ENCODE measurements around the gene ABCC8. TPM values are rescaled to one million over a fixed set of nuclear protein-coding genes. Genes with fewer than 3 reads are reported as not detected.
A peak's percentile ranks its signal among the peaks of the same experiment; 100 is the strongest.

ABCC8 gene
- total RNA-seq = not detected
- not detected for polyA plus RNA-seq
- 0 to 0.08 (median 0) reads per million in 6 experiments for total RNA-seq

GRCh38 chr11:17476317-17477083 is at the start of gene ABCC8:
TSS of gene ABCC8 (minus strand) at chr11:17476845. CDS start at chr11:17476776, 69 bp downstream.
- Mint-ChIP-seq H3K4me1 (peaks cover 0 to 9% (median 3%) of the 10 kb centered on the region in 4 donors), H3K27me3 (peaks cover 23 to 77% (median 46%) of the 10 kb centered on the region in 5 donors), H3K27ac (no peak within 1 kb of the TSS), H3K4me3 (peak within 1 kb of the TSS in 4 of 10 donors; percentile 9 to 55 (median 29)), H3K36me3 (no peaks in the 10 kb centered on the region), H3K9me3 (no peaks in the 10 kb centered on the region)
- no peak for DNase-seq
- POLR2A ChIA-PET = no interaction called here
- no peak for ATAC-seq

- Mint-ChIP-seq H3K4me3 (no peak overlapping the region), H3K9me3 (no peaks in the 10 kb centered on the region), H3K36me3 (no peaks in the 10 kb centered on the region), H3K27me3 (peaks cover 0 to 17% (median 3%) of the 10 kb centered on the region in 5 donors), H3K4me1 (no peaks in the 10 kb centered on the region), H3K27ac (no peak overlapping the region)
- ATAC-seq (no peak), DNase-seq (no peak)
- POLR2A ChIA-PET = no interaction called here
Measured at GRCh38 chr11:17526326-17526725, 49.7 kb upstream of the ABCC8 start.

- no peaks in the 10 kb centered on the region for H3K36me3 Mint-ChIP-seq
- POLR2A ChIA-PET = no interaction called here
- H3K27ac Mint-ChIP-seq = no peak overlapping the region
- ATAC-seq (no peak), DNase-seq (no peak)
- no peak overlapping the region for H3K4me3 Mint-ChIP-seq
- H3K4me1 Mint-ChIP-seq = no peaks in the 10 kb centered on the region
- H3K9me3 Mint-ChIP-seq = no peaks in the 10 kb centered on the region
- H3K27me3 Mint-ChIP-seq = peaks cover 0 to 17% (median 3%) of the 10 kb centered on the region in 5 donors
Measured at GRCh38 chr11:17525570-17525969, 48.9 kb upstream of the ABCC8 start.

- no peak overlapping the region for H3K4me3 Mint-ChIP-seq
- peaks cover 0 to 1% (median 0%) of the 10 kb centered on the region in 4 donors for H3K4me1 Mint-ChIP-seq
- peak overlapping the region in 1 of 10 donors; percentile 34 for H3K27ac Mint-ChIP-seq
- peaks cover 0 to 17% (median 3%) of the 10 kb centered on the region in 5 donors for H3K27me3 Mint-ChIP-seq
- POLR2A ChIA-PET = no interaction called here
- no peaks in the 10 kb centered on the region for H3K9me3 Mint-ChIP-seq
- ATAC-seq (no peak), DNase-seq (no peak)
- H3K36me3 Mint-ChIP-seq = no peaks in the 10 kb centered on the region
Measured at GRCh38 chr11:17524221-17524620, 47.6 kb upstream of the ABCC8 start.

- Mint-ChIP-seq H3K4me3 (no peak overlapping the region), H3K27me3 (peaks cover 0 to 12% (median 3%) of the 10 kb centered on the region in 5 donors), H3K4me1 (peaks cover 0 to 1% (median 0%) of the 10 kb centered on the region in 4 donors), H3K27ac (no peak overlapping the region), H3K36me3 (no peaks in the 10 kb centered on the region), H3K9me3 (no peaks in the 10 kb centered on the region)
- POLR2A ChIA-PET = no interaction called here
- DNase-seq (no peak), ATAC-seq (no peak)
Measured at GRCh38 chr11:17522655-17523054, 46.0 kb upstream of the ABCC8 start.

GRCh38 chr11:17521106-17521900 is 44.7 kb upstream of the ABCC8 start:
- Mint-ChIP-seq H3K4me3 (no peak overlapping the region), H3K9me3 (no peaks in the 10 kb centered on the region), H3K4me1 (peaks cover 0 to 1% (median 0%) of the 10 kb centered on the region in 4 donors), H3K27ac (peak overlapping the region in 1 of 10 donors; percentile 43), H3K27me3 (peaks cover 0 to 21% (median 3%) of the 10 kb centered on the region in 5 donors), H3K36me3 (no peaks in the 10 kb centered on the region)
- DNase-seq (no peak), ATAC-seq (no peak)
- POLR2A ChIA-PET = no interaction called here

GRCh38 chr11:17519061-17519885 is 42.6 kb upstream of the ABCC8 start:
- no peaks in the 10 kb centered on the region for H3K9me3 Mint-ChIP-seq
- no peaks in the 10 kb centered on the region for H3K36me3 Mint-ChIP-seq
- no peak overlapping the region for H3K4me3 Mint-ChIP-seq
- no peak overlapping the region for H3K27ac Mint-ChIP-seq
- peaks cover 0 to 1% (median 0%) of the 10 kb centered on the region in 4 donors for H3K4me1 Mint-ChIP-seq
- POLR2A ChIA-PET = interaction anchor here (0.6 kb wide), 1 partner anchor 29 kb away, joined by 5 read pairs; no protein-coding TSS in a partner anchor
- peaks cover 0 to 20% (median 3%) of the 10 kb centered on the region in 5 donors for H3K27me3 Mint-ChIP-seq
- no peak for ATAC-seq
- DNase-seq = no peak

- no peak overlapping the region for H3K27ac Mint-ChIP-seq
Measured at GRCh38 chr11:17518366-17518765, 41.7 kb upstream of the ABCC8 start.

GRCh38 chr11:17517186-17517585 is 40.5 kb upstream of the ABCC8 start:
- H3K4me1 Mint-ChIP-seq = peaks cover 0 to 3% (median 0%) of the 10 kb centered on the region in 4 donors
- H3K27ac Mint-ChIP-seq = no peak overlapping the region
- H3K36me3 Mint-ChIP-seq = no peaks in the 10 kb centered on the region
- H3K27me3 Mint-ChIP-seq = peaks cover 3 to 20% (median 6%) of the 10 kb centered on the region in 5 donors
- no peaks in the 10 kb centered on the region for H3K9me3 Mint-ChIP-seq
- DNase-seq = no peak
- no peak overlapping the region for H3K4me3 Mint-ChIP-seq
- POLR2A ChIA-PET = no interaction called here
- ATAC-seq = no peak

More at GRCh38 chr11:17518366-17518765, 41.7 kb upstream of the ABCC8 start:
- no peak for DNase-seq
- peaks cover 0 to 20% (median 6%) of the 10 kb centered on the region in 5 donors for H3K27me3 Mint-ChIP-seq
- H3K9me3 Mint-ChIP-seq = no peaks in the 10 kb centered on the region
- POLR2A ChIA-PET = no interaction called here
- H3K36me3 Mint-ChIP-seq = no peaks in the 10 kb centered on the region
- H3K4me3 Mint-ChIP-seq = no peak overlapping the region
- no peak for ATAC-seq
- peaks cover 0 to 1% (median 0%) of the 10 kb centered on the region in 4 donors for H3K4me1 Mint-ChIP-seq

- Mint-ChIP-seq H3K27ac (no peak overlapping the region), H3K4me1 (peaks cover 0 to 3% (median 0%) of the 10 kb centered on the region in 4 donors), H3K4me3 (no peak overlapping the region), H3K9me3 (no peaks in the 10 kb centered on the region), H3K27me3 (peaks cover 3 to 20% (median 6%) of the 10 kb centered on the region in 5 donors), H3K36me3 (no peaks in the 10 kb centered on the region)
- DNase-seq (no peak), ATAC-seq (no peak)
- POLR2A ChIA-PET = no interaction called here
Measured at GRCh38 chr11:17516551-17517150, 40.0 kb upstream of the ABCC8 start.

GRCh38 chr11:17515443-17516176 is 39.0 kb upstream of the ABCC8 start:
- Mint-ChIP-seq H3K4me3 (no peak overlapping the region), H3K4me1 (peaks cover 0 to 3% (median 0%) of the 10 kb centered on the region in 4 donors), H3K36me3 (no peaks in the 10 kb centered on the region), H3K9me3 (no peaks in the 10 kb centered on the region), H3K27me3 (peaks cover 3 to 20% (median 8%) of the 10 kb centered on the region in 5 donors), H3K27ac (no peak overlapping the region)
- POLR2A ChIA-PET = no interaction called here
- ATAC-seq (no peak), DNase-seq (no peak)
